Measurements from ENCODE around the gene SNX4.

SNX4 gene

DNA sequence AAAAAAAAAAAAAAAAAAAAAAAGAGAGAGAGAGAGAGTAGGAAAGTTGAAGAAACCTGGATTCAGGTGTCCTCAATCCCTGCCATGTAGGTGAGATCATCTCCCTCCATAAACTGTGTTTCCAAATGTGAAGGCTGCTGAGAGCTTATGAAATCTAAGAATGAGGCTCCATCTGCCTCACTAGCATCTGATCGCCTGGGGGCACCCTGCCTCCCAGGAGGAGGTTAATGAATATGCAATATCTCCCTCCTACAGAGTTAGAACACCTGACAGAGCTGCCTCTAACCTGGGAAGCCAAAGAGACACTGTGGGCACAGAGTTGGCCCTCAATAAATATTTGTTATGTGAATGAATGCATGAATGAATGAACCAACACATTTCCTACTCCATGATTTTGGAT lies 121.0 kb downstream of the SNX4 start:
- DNase-seq = no peak

Measured in NCI-H446 (cell line).